HG02973 (cell line): ENCODE measurements around the gene RASSF5.

Experiments
- ATAC-seq: cut with Tn5 transposase; IDR thresholded peaks from one replicate; pipeline ENCODE4 v1.9.1; 2021; ENCODE audit warnings: moderate library complexity; ENCODE audit not compliant: unreplicated experiment

The RASSF5 gene

GRCh38 chr1:206582537-206582936 is 75.2 kb downstream of the RASSF5 start:
- ATAC-seq = no peak

DNA sequence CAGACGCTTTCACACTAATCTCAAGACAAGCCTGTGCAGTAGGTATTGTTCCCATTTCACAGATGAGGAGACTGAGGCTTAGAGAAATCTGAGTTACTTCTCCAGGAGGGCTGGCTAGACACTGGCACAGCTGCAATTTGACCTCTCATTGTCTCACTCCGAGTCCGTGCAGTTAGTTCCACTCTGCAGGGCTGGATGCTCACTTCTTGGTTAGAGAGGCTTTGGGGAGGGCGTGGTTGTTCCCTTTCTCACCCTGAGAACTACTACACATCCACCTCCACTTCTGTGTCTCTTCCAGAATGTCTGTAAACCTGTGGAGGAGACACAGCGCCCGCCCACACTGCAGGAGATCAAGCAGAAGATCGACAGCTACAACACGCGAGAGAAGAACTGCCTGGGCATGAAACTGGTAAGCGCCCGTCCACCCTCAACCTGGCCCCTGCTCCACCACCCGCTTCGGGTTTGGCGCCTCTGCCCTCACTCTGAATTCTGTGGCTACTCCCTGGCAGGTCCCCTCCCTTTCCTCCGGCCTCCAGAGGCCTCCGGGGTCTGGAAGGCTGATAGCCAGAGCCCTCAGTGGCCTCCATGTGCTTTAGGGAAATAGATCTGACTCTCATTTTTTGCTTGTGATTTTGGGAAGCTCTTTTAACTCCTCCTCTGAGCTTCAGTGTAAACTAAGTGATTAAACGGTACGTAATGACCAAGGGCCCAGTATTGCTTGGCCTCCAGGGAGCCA is 75.8 kb downstream of the RASSF5 start:
- ATAC-seq = no peak

GRCh38 chr1:206583707-206584648 is 76.6 kb downstream of the RASSF5 start:
- no peak for ATAC-seq

DNA sequence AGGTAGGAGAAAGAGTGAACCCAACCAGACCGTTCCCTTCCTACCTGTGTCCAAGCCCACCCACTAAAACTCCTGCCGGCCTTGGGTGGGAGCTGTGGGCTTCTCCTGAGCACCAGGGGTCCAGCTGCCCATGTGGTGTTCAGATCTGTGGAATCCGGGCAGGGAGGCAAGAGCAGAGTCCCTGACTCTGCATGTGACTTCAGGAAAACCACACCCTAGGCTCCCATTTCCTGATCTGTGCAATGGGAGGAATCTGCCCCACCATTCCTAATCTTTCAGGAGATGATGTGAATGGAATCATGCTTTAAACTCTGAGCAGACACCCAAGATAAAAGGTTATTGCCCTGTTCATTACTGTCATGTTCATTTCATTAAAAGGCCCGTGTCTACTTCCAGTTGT is 77.4 kb downstream of the RASSF5 start:
- ATAC-seq = no peak

- ATAC-seq = no peak
Measured at GRCh38 chr1:206586501-206587445, 79.4 kb downstream of the RASSF5 start.

DNA sequence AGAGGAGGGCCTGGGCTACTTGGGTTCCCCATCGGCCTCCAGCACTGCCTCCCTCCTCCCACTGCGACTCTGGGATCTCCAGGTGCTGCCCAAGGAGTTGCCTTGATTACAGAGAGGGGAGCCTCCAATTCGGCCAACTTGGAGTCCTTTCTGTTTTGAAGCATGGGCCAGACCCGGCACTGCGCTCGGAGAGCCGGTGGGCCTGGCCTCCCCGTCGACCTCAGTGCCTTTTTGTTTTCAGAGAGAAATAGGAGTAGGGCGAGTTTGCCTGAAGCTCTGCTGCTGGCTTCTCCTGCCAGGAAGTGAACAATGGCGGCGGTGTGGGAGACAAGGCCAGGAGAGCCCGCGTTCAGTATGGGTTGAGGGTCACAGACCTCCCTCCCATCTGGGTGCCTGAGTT is 80.6 kb downstream of the RASSF5 start:
- no peak for ATAC-seq

DNA sequence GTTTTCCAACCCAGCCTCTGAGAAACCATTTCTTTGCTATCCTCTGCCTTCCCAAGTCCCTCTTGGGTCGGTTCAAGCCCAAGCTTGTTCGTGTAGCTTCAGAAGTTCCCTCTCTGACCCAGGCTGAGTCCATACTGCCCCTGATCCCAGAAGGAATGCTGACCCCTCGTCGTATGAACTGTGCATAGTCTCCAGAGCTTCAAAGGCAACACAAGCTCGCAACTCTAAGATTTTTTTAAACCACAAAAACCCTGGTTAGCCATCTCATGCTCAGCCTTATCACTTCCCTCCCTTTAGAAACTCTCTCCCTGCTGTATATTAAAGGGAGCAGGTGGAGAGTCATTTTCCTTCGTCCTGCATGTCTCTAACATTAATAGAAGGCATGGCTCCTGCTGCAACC is 81.2 kb downstream of the RASSF5 start:
- ATAC-seq = no peak

GRCh38 chr1:206589206-206589605 is 81.9 kb downstream of the RASSF5 start:
- ATAC-seq = no peak

DNA sequence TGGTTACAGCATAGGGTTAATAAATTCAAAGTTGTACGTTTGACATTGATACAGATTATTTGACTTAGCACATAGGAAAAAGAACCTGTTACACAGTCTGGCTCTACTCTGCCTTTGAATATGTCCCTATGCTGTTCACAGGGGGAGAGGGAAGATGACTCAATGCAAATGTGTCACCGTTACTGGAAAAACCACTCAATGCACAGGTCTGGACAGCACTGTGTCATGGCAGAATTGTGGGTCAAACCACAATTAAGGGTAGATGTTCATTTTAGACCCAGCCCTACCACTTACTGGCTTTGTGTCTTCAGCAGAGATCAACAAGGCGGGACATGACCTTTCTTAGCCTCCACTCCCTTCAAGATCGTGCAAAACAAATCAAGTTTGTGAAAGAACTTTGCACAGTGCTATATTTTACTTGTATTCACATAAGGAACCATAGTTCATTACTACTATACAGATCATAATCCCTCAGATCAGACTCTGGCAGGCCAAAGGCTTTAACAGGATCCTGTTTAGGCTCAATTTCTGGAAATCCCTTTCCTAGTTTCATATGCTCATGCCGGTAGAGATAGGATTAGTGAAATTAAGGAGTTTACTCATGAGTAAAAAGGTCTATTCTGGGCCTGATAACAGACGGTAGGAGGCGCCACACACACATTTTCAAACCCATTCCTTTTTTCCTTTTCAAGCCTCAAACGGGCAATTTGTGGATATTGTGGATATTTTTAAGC is 82.9 kb downstream of the RASSF5 start:
- no peak for ATAC-seq

- ATAC-seq = no peak
Measured at GRCh38 chr1:206591226-206591625, 83.9 kb downstream of the RASSF5 start.

- no peak for ATAC-seq
Measured at GRCh38 chr1:206591696-206592095, 84.4 kb downstream of the RASSF5 start.

- ATAC-seq = no peak
Measured at GRCh38 chr1:206593351-206593925, 86.1 kb downstream of the RASSF5 start.

DNA sequence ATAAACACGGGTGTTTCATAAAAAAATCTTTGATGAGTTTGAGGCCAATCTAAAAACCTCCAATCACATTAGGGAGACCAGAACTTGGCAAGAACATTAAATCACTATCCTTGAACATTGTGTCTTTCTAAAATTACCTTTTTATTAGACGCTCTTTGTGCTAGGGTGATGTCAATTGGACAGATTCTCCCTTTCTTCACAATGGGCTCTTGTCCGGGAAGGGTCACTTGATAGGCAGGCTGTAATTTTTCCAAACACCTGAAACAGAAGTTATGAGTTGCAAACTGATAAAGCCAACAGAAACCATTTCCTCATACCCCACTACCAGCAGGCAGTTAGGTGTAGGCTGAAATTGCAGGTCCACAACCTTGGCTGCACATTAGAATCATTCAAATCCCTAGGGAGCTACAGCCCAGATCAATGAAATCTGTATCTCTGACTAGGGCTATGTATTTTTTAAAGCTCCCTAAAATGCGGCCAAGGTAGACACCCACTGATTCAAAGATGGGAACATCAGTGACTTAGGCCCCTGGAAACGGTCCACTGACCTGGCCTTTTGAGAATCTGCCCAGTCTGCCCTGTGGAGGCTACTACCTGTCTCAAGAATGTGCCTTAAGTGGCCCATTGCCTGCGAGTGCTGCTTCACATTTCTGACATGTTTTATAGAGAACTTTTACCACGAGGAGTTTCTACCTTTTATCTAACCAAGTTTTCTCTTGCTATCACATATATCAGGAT is 88.4 kb downstream of the RASSF5 start:
- no peak for ATAC-seq

- no peak for ATAC-seq
Measured at GRCh38 chr1:206596319-206596666, 89.0 kb downstream of the RASSF5 start.

GRCh38 chr1:206600527-206600926 is 93.2 kb downstream of the RASSF5 start:
- ATAC-seq = no peak

DNA sequence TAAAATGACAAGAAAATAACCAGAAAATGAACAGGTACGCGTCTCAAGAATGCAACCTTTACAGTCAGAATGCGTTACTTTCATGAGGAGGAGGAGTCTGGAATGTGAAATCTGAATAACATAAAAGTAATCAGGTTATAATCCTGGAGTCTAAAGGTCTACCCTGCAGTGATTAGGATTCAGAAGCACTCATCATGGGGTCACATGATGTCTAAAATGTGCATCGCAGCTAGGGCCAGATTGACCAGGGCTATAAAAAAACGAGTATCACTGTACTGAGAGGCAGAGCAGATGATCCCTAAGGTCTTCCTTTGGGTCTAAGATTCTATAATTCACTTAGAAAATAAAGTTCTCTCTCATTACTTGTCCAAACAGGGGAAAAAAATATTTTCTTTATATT is 97.5 kb downstream of the RASSF5 start:
- ATAC-seq = no peak

- ATAC-seq = no peak
Measured at GRCh38 chr1:206606867-206607266, 99.5 kb downstream of the RASSF5 start.

GRCh38 chr1:206608108-206608698 is 100.9 kb downstream of the RASSF5 start:
- no peak for ATAC-seq
